ENCODE measurements around the gene NGDN. TPM values are rescaled to one million over a fixed set of nuclear protein-coding genes. Genes with fewer than 3 reads are reported as not detected.

NGDN gene
- total RNA-seq, 1 experiment from 2014 or later = 42.2 TPM

GRCh38 chr14:23522643-23523198, 53.2 kb downstream of the NGDN start:
- Mint-ChIP-seq H3K4me1 (ENCODE audit: low read depth, unreplicated experiment) (no peaks in the 10 kb centered on the region), H3K9me3 (ENCODE audit: low read depth, unreplicated experiment) (no peaks in the 10 kb centered on the region), H3K36me3 (ENCODE audit: insufficient read depth, unreplicated experiment) (no peaks in the 10 kb centered on the region), H3K27me3 (ENCODE audit: unreplicated experiment) (peaks cover 36% of the 10 kb centered on the region), H3K27ac (ENCODE audit: unreplicated experiment) (no peak overlapping the region), H3K4me3 (ENCODE audit: low read depth, unreplicated experiment) (no peak overlapping the region)
- TF ChIP-seq, protein P1, sequence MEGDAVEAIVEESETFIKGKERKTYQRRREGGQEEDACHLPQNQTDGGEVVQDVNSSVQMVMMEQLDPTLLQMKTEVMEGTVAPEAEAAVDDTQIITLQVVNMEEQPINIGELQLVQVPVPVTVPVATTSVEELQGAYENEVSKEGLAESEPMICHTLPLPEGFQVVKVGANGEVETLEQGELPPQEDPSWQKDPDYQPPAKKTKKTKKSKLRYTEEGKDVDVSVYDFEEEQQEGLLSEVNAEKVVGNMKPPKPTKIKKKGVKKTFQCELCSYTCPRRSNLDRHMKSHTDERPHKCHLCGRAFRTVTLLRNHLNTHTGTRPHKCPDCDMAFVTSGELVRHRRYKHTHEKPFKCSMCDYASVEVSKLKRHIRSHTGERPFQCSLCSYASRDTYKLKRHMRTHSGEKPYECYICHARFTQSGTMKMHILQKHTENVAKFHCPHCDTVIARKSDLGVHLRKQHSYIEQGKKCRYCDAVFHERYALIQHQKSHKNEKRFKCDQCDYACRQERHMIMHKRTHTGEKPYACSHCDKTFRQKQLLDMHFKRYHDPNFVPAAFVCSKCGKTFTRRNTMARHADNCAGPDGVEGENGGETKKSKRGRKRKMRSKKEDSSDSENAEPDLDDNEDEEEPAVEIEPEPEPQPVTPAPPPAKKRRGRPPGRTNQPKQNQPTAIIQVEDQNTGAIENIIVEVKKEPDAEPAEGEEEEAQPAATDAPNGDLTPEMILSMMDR (IDR thresholded peaks at IDR 0.05; ENCODE audit: unreplicated experiment) = no peak
- intact Hi-C loops (cut with micrococcal nuclease; ENCODE audit: unreplicated experiment) = no loop called here
- CTCF ChIA-PET = interaction anchor here (1.6 kb wide), 1 partner anchor 15 kb away, joined by 3 read pairs; no protein-coding TSS in a partner anchor
- no TSS peak for BruUV-seq (replicated peaks)
- DNase-seq = no peak

DNA sequence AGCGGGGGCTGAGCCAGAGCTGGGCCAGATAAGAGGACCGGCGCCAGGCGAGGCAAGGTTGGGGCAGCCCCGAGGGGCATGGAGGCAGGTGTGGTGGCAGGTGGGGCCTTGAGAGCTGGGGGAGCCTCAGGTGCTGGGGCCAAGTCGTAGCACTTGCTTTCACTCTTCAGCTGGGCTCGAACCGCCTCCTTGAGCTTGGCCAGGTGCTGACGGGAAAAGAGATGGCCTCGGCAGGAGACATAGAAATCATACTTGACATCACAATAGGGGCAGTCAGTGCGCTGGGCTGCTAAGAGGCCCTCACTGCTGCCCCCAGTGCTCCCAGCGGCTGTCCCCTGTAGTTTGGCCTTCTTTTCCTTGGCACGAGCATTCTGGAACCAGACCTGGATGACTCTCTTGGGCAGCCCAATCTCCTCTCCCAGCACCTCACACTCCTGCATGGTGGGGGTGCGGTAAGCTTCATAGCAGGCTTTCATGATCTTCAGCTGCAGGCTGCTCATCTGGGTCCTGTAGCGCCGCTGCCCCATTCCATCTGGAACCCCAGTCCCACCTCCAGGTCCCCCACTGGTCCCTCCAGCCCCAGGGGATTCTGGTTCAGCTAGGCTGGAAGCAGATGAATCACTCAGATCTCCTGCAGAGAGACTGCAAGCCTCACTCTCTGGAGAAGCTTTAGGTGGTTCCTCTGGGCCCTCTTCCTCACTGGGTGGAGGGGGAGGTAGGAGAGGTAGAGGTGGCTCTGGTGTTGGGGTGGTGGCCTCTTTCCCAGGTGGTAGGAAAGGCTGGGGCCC, 53.9 kb downstream of the NGDN start:
- intact Hi-C loops (cut with micrococcal nuclease; ENCODE audit: unreplicated experiment) = no loop called here
- Mint-ChIP-seq H3K9me3 (ENCODE audit: low read depth, unreplicated experiment) (no peaks in the 10 kb centered on the region), H3K4me3 (ENCODE audit: low read depth, unreplicated experiment) (no peak overlapping the region), H3K27me3 (ENCODE audit: unreplicated experiment) (peaks cover 29% of the 10 kb centered on the region), H3K27ac (ENCODE audit: unreplicated experiment) (no peak overlapping the region), H3K4me1 (ENCODE audit: low read depth, unreplicated experiment) (no peaks in the 10 kb centered on the region), H3K36me3 (ENCODE audit: insufficient read depth, unreplicated experiment) (no peaks in the 10 kb centered on the region)
- TF ChIP-seq, protein P1 (IDR thresholded peaks at IDR 0.05; ENCODE audit: unreplicated experiment) = no peak
- BruUV-seq (replicated peaks) = no TSS peak
- no peak for DNase-seq
- CTCF ChIA-PET = interaction anchor here (1.6 kb wide), 1 partner anchor 16 kb away, joined by 3 read pairs; no protein-coding TSS in a partner anchor

GRCh38 chr14:23524954-23525353, 55.5 kb downstream of the NGDN start:
- H3K4me1 Mint-ChIP-seq (ENCODE audit: low read depth, unreplicated experiment) = no peaks in the 10 kb centered on the region
- no peaks in the 10 kb centered on the region for H3K9me3 Mint-ChIP-seq (ENCODE audit: low read depth, unreplicated experiment)
- H3K4me3 Mint-ChIP-seq (ENCODE audit: low read depth, unreplicated experiment) = no peak overlapping the region
- no peak for DNase-seq
- no TSS peak for BruUV-seq (replicated peaks)
- CTCF ChIA-PET = no interaction called here
- TF ChIP-seq, protein P1 (IDR thresholded peaks at IDR 0.05; ENCODE audit: unreplicated experiment) = no peak
- no peak overlapping the region for H3K27ac Mint-ChIP-seq (ENCODE audit: unreplicated experiment)
- H3K36me3 Mint-ChIP-seq (ENCODE audit: insufficient read depth, unreplicated experiment) = no peaks in the 10 kb centered on the region
- peaks cover 19% of the 10 kb centered on the region for H3K27me3 Mint-ChIP-seq (ENCODE audit: unreplicated experiment)
- intact Hi-C loops (cut with micrococcal nuclease; ENCODE audit: unreplicated experiment) = no loop called here

- no peaks in the 10 kb centered on the region for H3K36me3 Mint-ChIP-seq (ENCODE audit: insufficient read depth, unreplicated experiment)
- peaks cover 12% of the 10 kb centered on the region for H3K27me3 Mint-ChIP-seq (ENCODE audit: unreplicated experiment)
- H3K4me3 Mint-ChIP-seq (ENCODE audit: low read depth, unreplicated experiment) = no peak overlapping the region
- H3K9me3 Mint-ChIP-seq (ENCODE audit: low read depth, unreplicated experiment) = no peaks in the 10 kb centered on the region
- no peak for DNase-seq
- TF ChIP-seq, protein P1 (IDR thresholded peaks at IDR 0.05; ENCODE audit: unreplicated experiment) = no peak
- H3K4me1 Mint-ChIP-seq (ENCODE audit: low read depth, unreplicated experiment) = no peaks in the 10 kb centered on the region
- H3K27ac Mint-ChIP-seq (ENCODE audit: unreplicated experiment) = no peak overlapping the region
- intact Hi-C loops (cut with micrococcal nuclease; ENCODE audit: unreplicated experiment) = no loop called here
- no TSS peak for BruUV-seq (replicated peaks)
- CTCF ChIA-PET = no interaction called here
Observed at GRCh38 chr14:23525611-23526010, 56.1 kb downstream of the NGDN start.

Other genes with a start within 250 kb of the NGDN start
- gene RNF212B, start 231.8 kb upstream of the NGDN start, total RNA-seq (2022) = not detected in 2 replicates
- 19.3 and 22.6 TPM in 2 replicates for gene HOMEZ, start 183.6 kb upstream of the NGDN start, total RNA-seq (2022)
- 12.8 and 16.2 TPM in 2 replicates for gene PPP1R3E, start 166.8 kb upstream of the NGDN start, total RNA-seq (2022)
- gene BCL2L2, start 162.9 kb upstream of the NGDN start, total RNA-seq (2022) = 19.0 and 21.3 TPM in 2 replicates
- gene PABPN1, start 148.2 kb upstream of the NGDN start, total RNA-seq (2022) = 173 and 181 TPM in 2 replicates
- 0.39 and 0.61 TPM in 2 replicates for gene SLC22A17, start 116.8 kb upstream of the NGDN start, total RNA-seq (2022)
- not detected in 2 replicates for gene EFS, start 104.5 kb upstream of the NGDN start, total RNA-seq (2022)
- gene IL25, start 96.9 kb upstream of the NGDN start, total RNA-seq (2022) = not detected in 2 replicates
- not detected in 2 replicates for gene CMTM5, start 92.7 kb upstream of the NGDN start, total RNA-seq (2022)
- gene MYH6, start 61.4 kb upstream of the NGDN start, total RNA-seq (2022) = not detected in 2 replicates
- gene MYH7, start 34.0 kb upstream of the NGDN start, total RNA-seq (2022) = not detected in 2 replicates
- 3.7 TPM in 2 replicates for gene ZFHX2, start 82.1 kb downstream of the NGDN start, total RNA-seq (2022)
- gene THTPA, start 86.6 kb downstream of the NGDN start, total RNA-seq (2022) = 15.4 and 18.3 TPM in 2 replicates
- 152 and 173 TPM in 2 replicates for gene AP1G2, start 98.1 kb downstream of the NGDN start, total RNA-seq (2022)
- gene JPH4, start 109.1 kb downstream of the NGDN start, total RNA-seq (2022) = not detected in 2 replicates
- 1.8 and 3.0 TPM in 2 replicates for gene DHRS2, start 166.7 kb downstream of the NGDN start, total RNA-seq (2022)